ENCODE results near the gene CACHD1.

GRCh38 chr1:64525116-64525686 is 55.3 kb downstream of the CACHD1 start:
- TF ChIP-seq POLR2A (IDR thresholded peaks at IDR 0.05; ENCODE audit: borderline replicate concordance, extremely low read depth, insufficient read depth, insufficient read length) = no peak
- no peak for TF ChIP-seq REST (IDR thresholded peaks at IDR 0.05; ENCODE audit: low read depth)
- no peak for TF ChIP-seq EZH2 (IDR thresholded peaks at IDR 0.05)
- no peak for TF ChIP-seq TCF7L2 (IDR thresholded peaks at IDR 0.05; ENCODE audit: borderline replicate concordance, extremely low read depth, insufficient read depth, insufficient read length)
- TF ChIP-seq CTCF (IDR thresholded peaks at IDR 0.05 in 2 of 3, conservative IDR thresholded peaks at IDR 0.05 in 1 of 3; ENCODE audit: borderline replicate concordance in 1 of 3, insufficient read depth in 1 of 3, low read depth in 2 of 3, low read length in 2 of 3) = no peak
- no peak for TF ChIP-seq ZNF274 (IDR thresholded peaks at IDR 0.05; ENCODE audit: low read depth, low read length)
- TF ChIP-seq ZBTB33 (IDR thresholded peaks at IDR 0.05; ENCODE audit: extremely low read depth, insufficient replicate concordance, low read length) = no peak
- no peak for TF ChIP-seq MAX (IDR thresholded peaks at IDR 0.05)
- no peak for TF ChIP-seq SRF (IDR thresholded peaks at IDR 0.05; ENCODE audit: low read depth)
- no peak for TF ChIP-seq SP1 (IDR thresholded peaks at IDR 0.05; ENCODE audit: low read depth)
- no peak for TF ChIP-seq EZH2phosphoT487 (IDR thresholded peaks at IDR 0.05; ENCODE audit: borderline replicate concordance)

Measured in HCT116 (cell line).